Glutamatergic neuron (in vitro differentiated cells): ENCODE results near the gene PDE2A. TPM values are rescaled to one million over a fixed set of nuclear protein-coding genes. Genes with fewer than 3 reads are reported as not detected.

ENCODE experiments used
- DNase-seq: peaks from one replicate; pipeline ENCODE4 v3.0.0; 2022
- H3K27ac Mint-ChIP-seq: one replicate; pipeline ENCODE4 v1.8.0; 2020; ENCODE audit warnings: mild to moderate bottlenecking, mixed read lengths, inconsistent platforms; ENCODE audit not compliant: unreplicated experiment
- H3K27me3 Mint-ChIP-seq: one replicate; pipeline ENCODE4 v1.8.0; 2020; ENCODE audit warnings: mild to moderate bottlenecking, moderate library complexity, mixed read lengths, inconsistent platforms; ENCODE audit not compliant: unreplicated experiment
- H3K36me3 Mint-ChIP-seq: one replicate; pipeline ENCODE4 v1.8.0; 2020; ENCODE audit warnings: mild to moderate bottlenecking, mixed read lengths, inconsistent platforms; ENCODE audit not compliant: unreplicated experiment
- H3K4me1 Mint-ChIP-seq: one replicate; pipeline ENCODE4 v1.8.0; 2020; ENCODE audit warnings: mild to moderate bottlenecking, low read depth, mixed read lengths, inconsistent platforms; ENCODE audit not compliant: unreplicated experiment
- H3K4me3 Mint-ChIP-seq: one replicate; pipeline ENCODE4 v1.8.0; 2020; ENCODE audit warnings: mild to moderate bottlenecking, mixed read lengths, inconsistent platforms; ENCODE audit not compliant: unreplicated experiment
- H3K9me3 Mint-ChIP-seq: one replicate; pipeline ENCODE4 v1.8.0; 2020; ENCODE audit warnings: mild to moderate bottlenecking, moderate library complexity, mixed read lengths, inconsistent platforms; ENCODE audit not compliant: unreplicated experiment
- CTCF ChIP-seq: fragments of 200-600 bp; sonication (generic); IDR thresholded peaks from one replicate; pipeline ENCODE4 v1.5.0; 2021; ENCODE audit not compliant: partially characterized antibody, unreplicated experiment
- total RNA-seq: library from RNA; stranded (reverse); fragmentation: NEBNext Ultra II Directional; extraction: Animal tissue kit (Norgen Biotek cat#: 25700); gene quantifications from one replicate; pipeline ENCODE4 v1.2.1, GENCODE V29; 2021; ENCODE audit not compliant: unreplicated experiment

The PDE2A gene
- total RNA-seq, 1 donor from 2014 or later = 16.9 TPM

- H3K27me3 Mint-ChIP-seq = peaks cover 10% of the 10 kb centered on the region
- H3K36me3 Mint-ChIP-seq = no peaks in the 10 kb centered on the region
- H3K9me3 Mint-ChIP-seq = peaks cover 14% of the 10 kb centered on the region
- peak overlapping the region; percentile 28 for H3K27ac Mint-ChIP-seq
- DNase-seq = peak; percentile 72
- H3K4me1 Mint-ChIP-seq = peaks cover 36% of the 10 kb centered on the region
- no peak overlapping the region for H3K4me3 Mint-ChIP-seq
- TF ChIP-seq CTCF = no peak
These were observed 16.7 kb downstream of the PDE2A start for GRCh38 chr11:72657411-72658100.

GRCh38 chr11:72655896-72656464, 18.2 kb downstream of the PDE2A start:
- no peak for DNase-seq
- Mint-ChIP-seq H3K4me1 (peaks cover 32% of the 10 kb centered on the region), H3K4me3 (no peak overlapping the region), H3K27ac (no peak overlapping the region), H3K36me3 (no peaks in the 10 kb centered on the region), H3K9me3 (peaks cover 11% of the 10 kb centered on the region), H3K27me3 (peaks cover 7% of the 10 kb centered on the region)
- no peak for TF ChIP-seq CTCF

GRCh38 chr11:72655014-72655413, 19.2 kb downstream of the PDE2A start:
- no peak overlapping the region for H3K4me3 Mint-ChIP-seq
- no peaks in the 10 kb centered on the region for H3K36me3 Mint-ChIP-seq
- H3K27ac Mint-ChIP-seq = peak overlapping the region; percentile 22
- no peak for TF ChIP-seq CTCF
- peaks cover 34% of the 10 kb centered on the region for H3K4me1 Mint-ChIP-seq
- peaks cover 7% of the 10 kb centered on the region for H3K27me3 Mint-ChIP-seq
- no peak for DNase-seq
- peaks cover 11% of the 10 kb centered on the region for H3K9me3 Mint-ChIP-seq

- H3K4me3 Mint-ChIP-seq = peak overlapping the region; percentile 75
- peaks cover 11% of the 10 kb centered on the region for H3K9me3 Mint-ChIP-seq
- no peaks in the 10 kb centered on the region for H3K36me3 Mint-ChIP-seq
- peaks cover 11% of the 10 kb centered on the region for H3K27me3 Mint-ChIP-seq
- TF ChIP-seq CTCF = no peak
- peaks cover 40% of the 10 kb centered on the region for H3K4me1 Mint-ChIP-seq
- no peak for DNase-seq
- H3K27ac Mint-ChIP-seq = peak overlapping the region; percentile 91
These were observed 20.6 kb downstream of the PDE2A start for GRCh38 chr11:72653649-72654048.
